ENCODE data around the gene HEXB. TPM values are rescaled to one million over a fixed set of nuclear protein-coding genes. Genes with fewer than 3 reads are reported as not detected.

The HEXB gene
- total and polyA plus RNA-seq, 2 donors (not counting 3 experiments of a cell fraction or from before 2014, with no cell fraction given), result 128 to 182 TPM

DNA sequence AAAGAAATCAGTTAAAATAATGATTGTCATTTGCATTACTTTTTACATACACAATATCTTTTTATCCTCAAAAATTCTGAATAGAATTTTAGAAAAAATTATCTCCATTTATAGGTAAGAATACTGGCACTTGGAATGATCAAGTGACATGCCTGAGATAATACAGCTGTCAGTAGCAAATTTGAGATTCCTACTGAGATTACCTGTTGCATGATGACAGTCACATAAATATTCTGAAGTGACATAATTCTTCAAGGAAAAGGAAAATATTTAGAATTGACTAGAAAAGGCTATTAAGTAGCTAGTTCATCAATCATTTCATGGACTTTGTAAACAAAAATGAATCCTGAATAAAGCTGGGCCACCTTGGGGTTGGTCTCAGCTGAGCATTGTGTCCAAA is 29.3 kb upstream of the HEXB start:
- H4K20me1 ChIP-seq (replicated peaks; ENCODE audit: control insufficient read depth, extremely low read depth, insufficient read depth, low read length), result no peaks in the 10 kb centered on the region
- ChIA-PET CTCF (no interaction called here), POLR2A (no interaction called here)
- no peaks in the 10 kb centered on the region for H3K36me3 ChIP-seq (ENCODE audit: control insufficient read depth in 2 of 2, extremely low read depth in 1 of 2, insufficient read depth in 2 of 2, low read length in 2 of 2)
- H2AFZ ChIP-seq (ENCODE audit: low read depth, low read length), result no peak overlapping the region
- FAIRE-seq (no peak), DNase-seq (ENCODE audit: low read depth, low spot score) (no peak)
- no TSS peak for BruUV-seq (replicated peaks)
- no peaks in the 10 kb centered on the region for H3K4me1 ChIP-seq (ENCODE audit: control insufficient read depth, extremely low read depth, insufficient read depth, low read length)
- no peak overlapping the region for H3K4me2 ChIP-seq (ENCODE audit: insufficient read depth, low read length)
- no peaks in the 10 kb centered on the region for H3K79me2 ChIP-seq (ENCODE audit: control insufficient read depth, insufficient read depth, low read length)
- H3K4me3 ChIP-seq (replicated peaks in 1 of 3; ENCODE audit: insufficient read depth in 1 of 3, low read depth in 1 of 3, low read length in 3 of 3), result no peak overlapping the region
- no peaks in the 10 kb centered on the region for H3K27me3 ChIP-seq (ENCODE audit: control insufficient read depth in 2 of 2, insufficient read depth in 2 of 2, low read length in 2 of 2)
- intact Hi-C loops (cut with micrococcal nuclease) (no loop called here), dilution Hi-C loops (cut with MboI; ENCODE audit: extremely low pct_ligation_motif_present, low sequenced_read_pairs) (no loop called here)
- H3K9me3 ChIP-seq (replicated peaks; ENCODE audit: control insufficient read depth, insufficient read depth, low read length), result no peaks in the 10 kb centered on the region
- TF ChIP-seq MAX (IDR thresholded peaks at IDR 0.05; ENCODE audit: insufficient read depth, insufficient read length), result no peak
- no peak for TF ChIP-seq POLR2A (IDR thresholded peaks at IDR 0.05; ENCODE audit: low read depth, low read length)
- TF ChIP-seq, protein P1, sequence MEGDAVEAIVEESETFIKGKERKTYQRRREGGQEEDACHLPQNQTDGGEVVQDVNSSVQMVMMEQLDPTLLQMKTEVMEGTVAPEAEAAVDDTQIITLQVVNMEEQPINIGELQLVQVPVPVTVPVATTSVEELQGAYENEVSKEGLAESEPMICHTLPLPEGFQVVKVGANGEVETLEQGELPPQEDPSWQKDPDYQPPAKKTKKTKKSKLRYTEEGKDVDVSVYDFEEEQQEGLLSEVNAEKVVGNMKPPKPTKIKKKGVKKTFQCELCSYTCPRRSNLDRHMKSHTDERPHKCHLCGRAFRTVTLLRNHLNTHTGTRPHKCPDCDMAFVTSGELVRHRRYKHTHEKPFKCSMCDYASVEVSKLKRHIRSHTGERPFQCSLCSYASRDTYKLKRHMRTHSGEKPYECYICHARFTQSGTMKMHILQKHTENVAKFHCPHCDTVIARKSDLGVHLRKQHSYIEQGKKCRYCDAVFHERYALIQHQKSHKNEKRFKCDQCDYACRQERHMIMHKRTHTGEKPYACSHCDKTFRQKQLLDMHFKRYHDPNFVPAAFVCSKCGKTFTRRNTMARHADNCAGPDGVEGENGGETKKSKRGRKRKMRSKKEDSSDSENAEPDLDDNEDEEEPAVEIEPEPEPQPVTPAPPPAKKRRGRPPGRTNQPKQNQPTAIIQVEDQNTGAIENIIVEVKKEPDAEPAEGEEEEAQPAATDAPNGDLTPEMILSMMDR (IDR thresholded peaks at IDR 0.05; ENCODE audit: extremely low read depth in 1 of 2, insufficient read depth in 1 of 2, low read depth in 1 of 2, low read length in 2 of 2), result no peak
- no peak for TF ChIP-seq EZH2 (IDR thresholded peaks at IDR 0.05; ENCODE audit: borderline replicate concordance, low read depth, low read length, severe bottlenecking)
- TF ChIP-seq GATA2 (IDR thresholded peaks at IDR 0.05; ENCODE audit: insufficient read depth, insufficient read length, low read depth, low read length), result no peak
- no peak for TF ChIP-seq JUN (IDR thresholded peaks at IDR 0.05; ENCODE audit: borderline replicate concordance, insufficient read depth, insufficient read length, low read depth)
- TF ChIP-seq POLR2AphosphoS5 (IDR thresholded peaks at IDR 0.05; ENCODE audit: insufficient read depth, low read depth, low read length), result no peak
- no peak for TF ChIP-seq MYC (IDR thresholded peaks at IDR 0.05; ENCODE audit: low read depth, low read length)
- TF ChIP-seq FOS (IDR thresholded peaks at IDR 0.05; ENCODE audit: borderline replicate concordance, insufficient read depth, low read length), result no peak
- no peak overlapping the region for H3K9ac ChIP-seq (replicated peaks; ENCODE audit: extremely low read depth, insufficient read depth, low read length)
- H3K27ac ChIP-seq (ENCODE audit: insufficient read depth, low read depth, low read length), result no peak overlapping the region
- H3K9me1 ChIP-seq (replicated peaks; ENCODE audit: control insufficient read depth, extremely low read depth, insufficient read depth, low read length), result no peaks in the 10 kb centered on the region
